ENCODE measurements around the gene CNPY3. TPM values are rescaled to one million over a fixed set of nuclear protein-coding genes. Genes with fewer than 3 reads are reported as not detected.

Gene CNPY3
- total and polyA plus RNA-seq, 10 of the 15 experiments (the other 5 are each of a cell fraction or from before 2014, with no cell fraction given), result 7.2 to 102 (median 73.6) TPM

- in situ Hi-C loops (cut with MboI) (no loop called here), intact Hi-C loops (cut with micrococcal nuclease; ENCODE audit: unreplicated experiment) (no loop called here)
- ATAC-seq (no peak), DNase-seq (ENCODE audit: low read depth, low spot score) (no peak), FAIRE-seq (no peak)
- Histone ChIP-seq H3K79me2 (ENCODE audit: control insufficient read depth, insufficient read depth, low read length) (peaks cover 21% of the 10 kb centered on the region), H3K4me1 (ENCODE audit: control insufficient read depth, insufficient read depth, low read length) (peaks cover 20% of the 10 kb centered on the region), H3K4me3 (no peak overlapping the region), H3K9me3 (replicated peaks; ENCODE audit: control insufficient read depth, insufficient read depth, low read length) (no peaks in the 10 kb centered on the region), H3K27me3 (replicated peaks in 1 of 2; ENCODE audit: control insufficient read depth in 2 of 2, insufficient read depth in 2 of 2, low read length in 1 of 2) (no peaks in the 10 kb centered on the region), H3K27ac (ENCODE audit: control insufficient read depth, insufficient read depth) (no peak overlapping the region), H4K20me1 (ENCODE audit: control insufficient read depth, insufficient read depth) (peaks cover 12% of the 10 kb centered on the region), H3K4me2 (ENCODE audit: control insufficient read depth, insufficient read depth) (no peak overlapping the region), H3K36me3 (ENCODE audit: control insufficient read depth in 2 of 2, insufficient read depth in 2 of 2, low read length in 1 of 2) (peaks cover 41 to 45% of the 10 kb centered on the region in 2 experiments), H3K9ac (ENCODE audit: control insufficient read depth, insufficient read depth, low read length) (no peak overlapping the region), H2AFZ (ENCODE audit: control insufficient read depth, low read depth, low read length) (no peak overlapping the region)
- no TSS peak for BruUV-seq (replicated peaks)
- RAD21 ChIA-PET (ENCODE audit: unreplicated experiment), result no interaction called here
- 85% methylated on average over 5 of the region's 5 CpGs for WGBS (ENCODE audit: insufficient coverage, insufficient replicate concordance, low lambda C conversion rate, missing lambda C conversion rate)
- CTCF ChIA-PET, result interaction anchor here (1.2 kb wide), 1 partner anchor 205 kb away, joined by 3 read pairs; no protein-coding TSS in a partner anchor
- TF ChIP-seq POLR2A (IDR thresholded peaks at IDR 0.05; ENCODE audit: low read depth, low read length) (peak; percentile 45; the same call in 1 of the 2 replicates), NR2F1 (conservative IDR thresholded peaks at IDR 0.05) (no peak)
- POLR2A ChIA-PET, result no interaction called here
- SMC1A ChIA-PET (ENCODE audit: uncharacterized antibody, unreplicated experiment), result interaction anchor here (0.5 to 1.0 kb wide), 2 partner anchors 34 to 63 kb away, joined by 3 read pairs; no protein-coding TSS in a partner anchor
These were observed 9.1 kb downstream of the CNPY3 start for GRCh38 chr6:42938428-42938796.

GRCh38 chr6:42938987-42939809 lies 9.9 kb downstream of the CNPY3 start:
- CTCF ChIA-PET, result interaction anchor here (1.5 kb wide), 1 partner anchor 38 kb away, joined by 4 read pairs; no protein-coding TSS in a partner anchor
- TF ChIP-seq RAD21 (IDR thresholded peaks at IDR 0.05; ENCODE audit: insufficient read depth, low read depth, low read length) (no peak), MXI1 (IDR thresholded peaks at IDR 0.05; ENCODE audit: low read depth, low read length) (no peak), ATF3 (IDR thresholded peaks at IDR 0.05; ENCODE audit: borderline replicate concordance, extremely low read depth, low read depth, low read length) (no peak), NFYA (IDR thresholded peaks at IDR 0.05; ENCODE audit: borderline replicate concordance, low read depth, low read length) (no peak), MYC (IDR thresholded peaks at IDR 0.05; ENCODE audit: insufficient read depth, insufficient read length, insufficient replicate concordance, low read length, severe bottlenecking) (no peak), IRF4 (IDR thresholded peaks at IDR 0.05; ENCODE audit: low read depth, low read length) (no peak), CBFB (IDR thresholded peaks at IDR 0.05; ENCODE audit: low read depth) (no peak), MTA3 (IDR thresholded peaks at IDR 0.05; ENCODE audit: borderline replicate concordance, low read length) (no peak), SUPT20H (IDR thresholded peaks at IDR 0.05; ENCODE audit: borderline replicate concordance, control insufficient read depth, low read depth, low read length) (no peak), SMAD5 (IDR thresholded peaks at IDR 0.05; ENCODE audit: low read depth) (0 out of 2 replicates have a peak, but pooled peaks have one; percentile 13), TBL1XR1 (IDR thresholded peaks at IDR 0.05; ENCODE audit: low read depth, low read length) (no peak), KAT2A (conservative IDR thresholded peaks at IDR 0.05; ENCODE audit: control insufficient read depth, low read depth, low read length) (no peak), POLR2AphosphoS5 (IDR thresholded peaks at IDR 0.05; ENCODE audit: low read length) (peak; percentile 24; the same call in 1 of the 2 replicates)

More at GRCh38 chr6:42938987-42939809, 9.9 kb downstream of the CNPY3 start:
- FAIRE-seq (no peak), ATAC-seq (no peak), DNase-seq (ENCODE audit: low read depth, low spot score) (no peak)
- Histone ChIP-seq H3K79me2 (ENCODE audit: control insufficient read depth, insufficient read depth, low read length) (peaks cover 13% of the 10 kb centered on the region), H3K27ac (ENCODE audit: control insufficient read depth, insufficient read depth) (no peak overlapping the region), H3K36me3 (ENCODE audit: control insufficient read depth in 2 of 2, insufficient read depth in 2 of 2, low read length in 1 of 2) (peaks cover 43 to 44% of the 10 kb centered on the region in 2 experiments), H3K9me3 (replicated peaks; ENCODE audit: control insufficient read depth, insufficient read depth, low read length) (no peaks in the 10 kb centered on the region), H3K27me3 (replicated peaks in 1 of 2; ENCODE audit: control insufficient read depth in 2 of 2, insufficient read depth in 2 of 2, low read length in 1 of 2) (no peaks in the 10 kb centered on the region), H4K20me1 (ENCODE audit: control insufficient read depth, insufficient read depth) (peaks cover 11% of the 10 kb centered on the region), H3K4me1 (ENCODE audit: control insufficient read depth, insufficient read depth, low read length) (peaks cover 13% of the 10 kb centered on the region), H3K4me2 (ENCODE audit: control insufficient read depth, insufficient read depth) (no peak overlapping the region), H2AFZ (ENCODE audit: control insufficient read depth, low read depth, low read length) (no peak overlapping the region), H3K9ac (ENCODE audit: control insufficient read depth, insufficient read depth, low read length) (no peak overlapping the region), H3K4me3 (no peak overlapping the region)
- ChIA-PET RAD21 (ENCODE audit: unreplicated experiment) (no interaction called here), POLR2A (interaction anchor here (1.1 kb wide), 1 partner anchor 49 kb away, joined by 3 read pairs; no protein-coding TSS in a partner anchor), SMC1A (ENCODE audit: uncharacterized antibody, unreplicated experiment) (no interaction called here)
- in situ Hi-C loops (cut with MboI) (no loop called here), intact Hi-C loops (cut with micrococcal nuclease; ENCODE audit: unreplicated experiment) (no loop called here)
- BruUV-seq (replicated peaks), result no TSS peak
- WGBS (ENCODE audit: insufficient coverage, insufficient replicate concordance, low lambda C conversion rate, missing lambda C conversion rate), result 80% methylated on average over 9 of the region's 9 CpGs

Data from GM12878 (cell line).